Activated CD8-positive, alpha-beta memory T cell treated with anti-CD3 and anti-CD28 coated beads for 24 hours (primary cell): ENCODE results near the gene ZNF814.
"Not testable (repeated sequence)": the region's sequence is repeated elsewhere in the genome, so short reads cannot be mapped to it uniquely, and the experiment has no call there.

ENCODE experiments used
- DNase-seq: peaks from one replicate; pipeline ENCODE4 v3.0.0-alpha.2; 2020

The ZNF814 gene

DNA sequence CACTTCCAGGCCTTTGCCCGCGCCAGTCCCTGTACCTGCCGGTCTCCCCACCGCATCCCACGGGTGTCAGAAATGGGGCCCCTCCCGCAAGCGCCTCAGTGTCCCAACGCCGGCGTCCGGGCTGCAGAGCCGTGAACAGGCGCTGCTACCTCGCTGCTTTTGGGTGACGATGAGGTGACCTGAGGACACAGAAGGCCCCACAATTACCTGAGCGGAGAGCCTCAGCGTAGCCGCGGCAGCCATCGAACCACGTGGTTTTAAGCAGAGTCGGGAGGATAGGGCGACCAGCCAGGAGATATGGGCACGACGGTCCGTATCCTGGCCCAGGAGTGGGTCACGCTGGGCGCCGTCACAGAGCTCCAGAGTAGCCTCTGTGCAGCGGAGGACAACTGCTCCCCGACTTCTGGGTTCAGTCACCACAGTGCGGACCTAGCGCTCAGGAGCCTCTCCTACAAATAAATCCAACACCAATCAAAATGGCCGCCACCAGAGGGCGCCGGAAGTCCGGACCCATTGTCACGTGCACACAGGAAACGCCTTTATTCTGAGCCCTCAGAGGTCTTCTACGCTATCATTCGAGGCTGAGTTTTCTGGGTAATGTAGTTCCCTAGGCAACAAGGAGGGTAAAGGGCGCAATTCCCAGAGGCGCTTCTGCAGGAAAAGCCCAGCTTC, at the start of gene ZNF814:
Gene ZNF814, minus strand, starts transcription at position 478 of the 672 bp plus-strand sequence. Its CDS starts 235 bp downstream, at position 243.
- peak; percentile 91 for DNase-seq

DNA sequence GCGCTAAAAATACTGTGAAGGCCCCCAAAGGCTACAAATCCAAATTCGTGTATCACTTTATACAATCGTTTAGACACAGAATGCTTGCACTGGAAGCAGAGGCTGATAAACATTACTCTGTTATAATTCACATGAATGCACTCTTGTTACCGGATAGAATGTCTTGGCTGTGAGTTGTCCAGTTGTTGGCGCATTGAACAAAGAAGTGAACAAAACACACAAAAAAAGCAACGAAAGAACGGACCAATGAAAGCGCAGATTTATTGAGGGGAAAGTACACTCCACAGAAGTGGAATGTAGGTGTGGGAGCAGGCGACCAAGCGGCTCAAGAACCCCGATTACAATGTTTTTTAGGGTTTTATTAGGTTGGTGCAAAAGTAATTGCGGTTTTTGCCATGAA, 46.9 kb upstream of the ZNF814 start:
- no peak for DNase-seq

DNA sequence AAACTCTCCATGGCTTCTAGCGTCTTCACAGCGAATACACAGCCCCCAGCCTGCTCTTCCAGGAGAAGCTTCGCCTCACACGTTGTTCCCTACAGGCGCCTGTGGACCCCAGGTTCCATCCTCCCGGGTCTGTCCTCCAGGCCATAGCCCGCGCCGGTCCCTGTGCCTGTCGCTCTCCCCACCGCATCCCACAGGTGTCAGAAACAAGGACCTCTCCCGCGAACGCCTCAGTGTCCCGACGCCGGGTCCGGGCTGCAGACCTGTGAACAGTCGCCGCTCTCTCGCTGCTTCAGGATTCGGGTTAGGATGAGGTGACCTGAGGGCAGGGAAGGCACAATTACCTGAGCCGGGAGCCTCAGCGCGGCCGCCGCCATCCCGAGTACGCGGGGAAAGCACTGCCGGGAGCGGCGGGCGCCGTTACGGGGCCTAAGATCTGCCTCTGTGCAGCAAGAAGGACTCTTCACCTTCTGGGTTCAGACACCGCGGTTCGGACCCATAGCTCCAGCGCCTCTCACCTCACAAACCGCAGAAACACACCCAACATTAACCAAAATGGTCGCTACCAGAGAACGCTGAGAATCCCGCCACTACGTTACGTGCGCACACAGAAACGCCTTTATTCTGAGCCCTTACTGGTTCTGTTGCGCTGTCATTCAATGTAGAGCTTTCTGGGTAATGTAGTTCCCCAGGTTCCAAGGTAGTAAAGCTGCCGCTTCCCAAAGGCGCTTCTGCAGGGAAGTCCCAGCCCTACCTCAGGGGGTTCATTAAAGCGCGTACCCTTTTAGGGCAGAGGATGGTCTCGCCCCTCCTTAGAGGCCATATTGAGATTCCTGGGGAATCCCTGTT, 46.2 kb upstream of the ZNF814 start, which contains the start of gene ZNF418:
Gene ZNF418, minus strand, starts transcription at position 583 of the 846 bp plus-strand sequence. CDS start 1,580 bp downstream, outside the sequence.
- DNase-seq, result peak; percentile 62

DNA sequence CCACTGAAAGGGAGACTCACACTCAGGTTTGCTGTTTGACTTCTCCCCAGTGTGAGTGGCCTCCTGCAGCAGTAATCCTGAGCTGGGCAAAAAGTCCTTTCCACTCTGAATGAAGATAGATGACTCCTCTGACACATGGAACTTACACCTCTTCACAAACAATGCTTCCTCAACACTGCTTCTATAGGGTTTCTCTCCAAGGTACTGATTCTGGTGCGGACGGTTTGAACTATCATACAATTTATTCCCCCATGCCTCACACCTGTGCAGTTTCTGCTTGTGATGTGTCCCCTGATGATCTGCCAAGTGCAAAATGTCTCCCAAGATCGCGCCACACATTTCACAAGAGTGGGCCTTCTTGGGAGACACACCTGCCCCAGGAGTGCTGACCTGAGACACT, 38.8 kb upstream of the ZNF814 start:
- no peak for DNase-seq

DNA sequence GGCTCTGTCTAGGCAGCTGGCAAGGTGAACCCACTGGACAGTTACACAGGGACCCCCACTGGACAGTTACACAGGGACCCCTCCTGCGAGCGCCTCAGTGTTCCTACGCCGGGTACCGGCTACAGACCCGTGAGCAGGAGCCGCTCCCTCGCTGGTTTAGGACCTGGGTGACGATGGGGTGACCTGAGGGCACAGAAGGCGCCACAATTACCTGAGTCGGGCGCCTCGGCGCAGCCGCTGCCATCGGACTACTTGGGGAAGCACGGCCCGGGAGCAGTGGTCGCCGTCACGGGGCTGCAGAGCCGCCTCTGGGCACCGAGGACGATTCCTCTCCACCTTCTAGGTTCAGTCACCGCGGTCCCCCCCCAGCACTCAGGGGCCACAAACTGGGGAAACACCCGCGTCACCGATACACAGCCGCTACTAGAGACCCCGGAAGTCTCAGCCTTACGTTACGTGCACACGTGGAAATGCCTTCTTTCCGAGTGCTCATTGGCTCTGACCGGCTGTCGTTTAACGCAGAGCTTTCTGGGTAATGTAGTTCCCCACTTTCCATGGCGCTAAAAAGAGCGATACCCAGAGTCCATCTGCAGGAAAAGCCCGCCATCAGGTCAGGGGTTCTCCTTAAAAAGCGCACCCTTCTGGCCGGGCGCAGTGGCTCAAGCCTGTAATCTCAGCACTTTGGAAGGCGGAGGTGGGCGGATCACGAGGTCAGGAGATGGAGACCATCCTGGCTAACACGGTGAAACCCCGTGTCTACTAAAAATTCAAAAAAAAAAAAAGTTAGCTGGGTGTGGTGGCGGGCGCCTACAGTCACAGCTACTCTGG, 27.5 kb upstream of the ZNF814 start, which contains the start of gene ZNF417:
Gene ZNF417, minus strand, starts transcription at position 425 of the 828 bp plus-strand sequence. Its CDS starts 181 bp downstream, at position 244.
- peak; percentile 89 for DNase-seq

DNA sequence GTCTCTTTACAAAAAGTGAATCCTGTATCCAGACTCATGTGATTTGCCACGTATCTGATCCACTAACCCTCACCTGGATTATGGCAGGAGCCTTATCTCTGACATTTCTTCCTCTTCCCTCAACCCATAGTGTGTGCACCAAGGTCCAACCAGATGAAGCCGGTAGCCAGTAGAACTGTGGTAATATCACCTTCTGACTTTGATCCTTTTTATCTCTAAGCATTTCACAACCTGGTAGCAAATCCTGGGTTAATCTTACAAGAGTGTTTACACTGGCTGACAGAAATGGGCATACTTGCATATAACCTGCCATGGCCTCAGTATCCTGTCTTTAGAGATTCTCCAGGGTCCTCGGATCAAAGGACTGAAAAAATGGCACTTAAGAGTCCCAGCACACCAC, 25.7 kb upstream of the ZNF814 start:
- DNase-seq, result no peak

DNA sequence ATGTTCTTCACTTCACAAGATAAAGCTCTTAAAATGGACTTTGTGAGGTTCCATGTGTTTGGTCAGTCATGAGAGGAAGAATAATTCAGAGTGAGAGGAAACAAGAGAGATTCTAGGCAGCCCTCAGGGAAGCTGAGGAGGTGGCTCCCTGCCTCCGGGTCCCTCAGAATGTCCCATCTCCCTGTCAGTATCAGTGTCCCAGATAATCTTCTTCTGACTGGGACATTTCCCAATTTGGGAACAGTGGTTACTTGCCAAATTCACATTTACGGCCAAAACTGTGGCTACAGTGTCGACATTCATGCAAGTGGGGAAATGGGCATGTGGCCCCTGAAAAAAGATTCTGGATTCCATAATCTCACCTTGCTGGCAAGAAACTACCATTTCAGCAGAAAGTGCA, 18.6 kb upstream of the ZNF814 start:
- DNase-seq, result no peak

DNA sequence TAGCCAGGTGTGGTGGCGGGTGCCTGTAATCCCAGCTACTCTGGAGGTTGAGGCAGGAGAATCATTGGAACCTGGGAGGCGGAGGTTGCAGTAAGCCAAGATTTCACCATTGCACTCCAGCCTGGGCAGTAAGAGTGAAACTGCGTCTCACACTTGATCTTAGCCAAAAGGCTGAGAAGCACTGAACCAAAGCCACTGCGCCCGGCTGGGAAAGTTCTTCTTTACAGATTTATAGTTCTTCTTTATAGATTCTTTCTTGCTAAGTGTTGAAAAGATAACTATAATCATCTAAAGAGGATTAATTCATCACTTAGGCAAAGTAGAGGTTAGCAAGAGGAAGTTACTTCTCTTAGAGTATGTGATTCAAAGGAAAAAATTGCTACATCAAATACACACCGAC, 16.4 kb upstream of the ZNF814 start:
- no peak for DNase-seq

DNA sequence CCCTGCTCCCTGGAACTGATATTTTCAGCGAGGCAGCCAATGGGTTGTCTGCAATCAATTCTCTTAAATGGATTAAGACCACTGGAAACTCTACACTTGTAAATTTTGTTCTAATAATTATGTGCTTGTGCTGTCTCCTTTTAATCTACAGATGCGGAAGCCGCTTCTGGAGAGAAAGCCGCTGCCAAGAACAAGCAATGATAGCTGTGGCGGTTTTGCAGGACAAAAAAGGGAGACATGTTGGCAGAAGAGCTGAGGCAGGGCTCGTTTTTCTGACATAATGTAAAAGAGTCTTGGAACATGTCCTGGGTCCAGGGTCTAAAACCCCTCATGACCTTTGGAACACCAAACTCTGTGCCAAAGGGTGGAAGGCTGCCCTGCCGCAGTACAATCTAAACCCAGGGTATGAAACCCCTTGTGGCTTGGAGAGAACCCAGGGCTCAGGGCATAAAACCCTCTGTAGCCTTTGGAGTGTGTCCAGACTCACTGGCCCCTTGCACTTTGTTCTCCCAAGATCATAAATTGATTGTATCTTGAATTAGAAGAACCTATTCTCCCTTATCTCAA, 14.9 kb upstream of the ZNF814 start:
- DNase-seq, result no peak

DNA sequence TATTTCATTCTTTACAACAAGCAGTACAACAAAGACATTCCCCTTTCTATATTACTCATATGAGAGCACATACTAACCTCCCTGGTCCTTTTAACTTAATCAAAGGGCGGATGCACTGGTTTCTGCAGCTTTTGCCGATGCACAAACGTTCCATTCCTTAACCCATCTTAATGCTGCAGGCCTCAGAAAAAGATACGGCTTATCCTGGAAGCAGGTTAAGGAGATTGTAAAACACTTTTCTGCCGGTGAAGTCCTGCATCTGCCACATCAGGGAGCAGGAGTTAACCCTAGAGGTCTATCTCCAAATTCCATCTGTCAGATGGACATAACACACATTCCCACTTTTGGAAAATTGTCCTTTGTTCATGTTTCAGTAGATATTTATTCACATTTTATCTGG, 11.5 kb upstream of the ZNF814 start:
- no peak for DNase-seq

DNA sequence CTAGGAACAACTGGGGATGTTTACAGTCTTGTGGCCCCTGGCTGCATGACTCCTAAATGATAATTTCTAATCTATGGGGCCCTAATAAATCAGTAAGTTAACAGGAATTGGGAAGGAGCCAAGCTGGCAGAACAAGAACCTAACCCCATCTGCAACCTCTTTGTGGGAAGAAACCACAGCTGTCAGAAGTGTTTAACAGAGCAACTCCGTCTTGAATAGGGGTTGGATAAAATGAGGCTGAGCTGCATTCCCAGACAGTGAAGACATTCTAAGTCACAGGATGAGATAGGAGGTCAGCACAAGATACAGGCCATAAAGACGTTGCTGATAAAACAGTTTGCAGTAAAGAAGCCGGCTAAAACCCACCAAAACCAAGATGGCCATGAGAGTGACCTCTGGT, 1.9 kb upstream of the ZNF814 start:
- DNase-seq, result not testable (repeated sequence)

DNA sequence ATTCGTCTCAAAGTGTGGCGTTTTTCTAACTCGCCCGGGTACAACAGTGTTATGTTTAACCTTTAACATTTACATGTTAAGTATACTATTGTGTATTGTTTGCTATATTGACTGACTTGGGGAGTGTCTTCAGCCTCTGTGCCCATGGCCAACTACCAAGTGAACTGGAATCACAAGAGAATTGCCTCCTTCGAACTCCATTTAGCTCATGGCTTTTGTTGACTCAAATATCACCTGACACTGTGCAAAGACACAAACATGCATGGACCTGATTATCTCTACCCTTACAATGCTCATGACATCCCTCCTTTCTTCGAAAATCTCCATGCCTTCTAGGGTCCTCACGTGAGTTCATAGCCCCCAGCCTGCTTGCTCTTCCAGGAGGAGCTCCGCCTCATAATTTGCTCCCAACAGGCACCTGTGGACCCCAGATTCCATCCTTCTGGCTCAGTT, 704 bp downstream of the ZNF814 start:
- DNase-seq, result no peak

DNA sequence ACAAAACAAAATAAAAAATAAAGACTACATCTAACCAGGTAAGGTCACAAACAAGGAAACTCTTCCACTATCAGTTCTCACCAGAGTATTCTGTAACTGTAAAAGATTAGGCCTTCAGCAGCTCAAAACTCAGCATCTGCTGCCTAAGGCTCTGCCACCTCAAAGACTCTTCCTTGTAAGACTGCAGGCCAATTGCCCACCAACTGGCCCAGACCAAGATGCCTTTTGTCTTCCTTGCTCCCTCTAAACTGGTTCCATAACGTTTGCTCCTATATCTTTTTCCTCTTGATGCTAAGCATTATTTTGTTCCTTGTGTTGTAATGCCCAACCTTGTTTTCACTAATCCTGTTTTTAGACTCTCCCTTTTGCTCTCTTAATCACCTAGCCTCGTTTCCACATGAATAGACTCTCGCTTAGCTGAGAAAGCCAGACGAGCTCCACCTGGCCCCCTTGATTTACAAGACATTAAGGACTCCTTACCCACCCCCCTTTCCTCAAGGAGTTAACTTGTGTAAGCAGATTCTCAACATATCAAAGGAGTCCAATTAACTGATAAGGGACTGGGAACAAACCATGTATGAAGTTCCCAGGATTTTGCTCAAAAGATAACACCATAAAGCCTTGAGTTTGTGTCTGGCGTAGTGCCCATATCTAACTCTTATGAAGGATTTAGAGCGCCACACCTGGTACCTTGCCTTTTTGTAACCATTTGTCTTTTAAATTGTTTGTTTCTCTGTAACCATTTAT, 1.5 kb downstream of the ZNF814 start:
- no peak for DNase-seq

DNA sequence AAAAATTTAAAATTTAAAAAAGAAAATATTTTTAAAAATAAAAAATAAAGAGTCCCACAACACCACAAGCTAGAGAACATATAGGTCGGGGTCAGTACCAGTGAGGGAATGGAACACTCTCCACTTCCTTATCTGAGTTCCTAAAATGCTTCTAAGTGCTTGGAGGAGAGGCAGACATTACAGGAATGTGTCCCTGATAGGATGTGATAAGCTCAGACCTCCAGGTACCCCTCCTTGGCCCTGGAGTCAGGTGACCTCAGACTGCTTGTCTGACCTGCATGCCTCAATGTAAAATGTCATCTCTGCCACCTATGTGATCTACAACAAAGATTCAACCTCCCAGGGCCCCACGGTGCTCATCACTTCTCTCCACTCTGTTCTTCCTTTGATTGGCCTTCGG, 2.8 kb downstream of the ZNF814 start:
- DNase-seq, result no peak

DNA sequence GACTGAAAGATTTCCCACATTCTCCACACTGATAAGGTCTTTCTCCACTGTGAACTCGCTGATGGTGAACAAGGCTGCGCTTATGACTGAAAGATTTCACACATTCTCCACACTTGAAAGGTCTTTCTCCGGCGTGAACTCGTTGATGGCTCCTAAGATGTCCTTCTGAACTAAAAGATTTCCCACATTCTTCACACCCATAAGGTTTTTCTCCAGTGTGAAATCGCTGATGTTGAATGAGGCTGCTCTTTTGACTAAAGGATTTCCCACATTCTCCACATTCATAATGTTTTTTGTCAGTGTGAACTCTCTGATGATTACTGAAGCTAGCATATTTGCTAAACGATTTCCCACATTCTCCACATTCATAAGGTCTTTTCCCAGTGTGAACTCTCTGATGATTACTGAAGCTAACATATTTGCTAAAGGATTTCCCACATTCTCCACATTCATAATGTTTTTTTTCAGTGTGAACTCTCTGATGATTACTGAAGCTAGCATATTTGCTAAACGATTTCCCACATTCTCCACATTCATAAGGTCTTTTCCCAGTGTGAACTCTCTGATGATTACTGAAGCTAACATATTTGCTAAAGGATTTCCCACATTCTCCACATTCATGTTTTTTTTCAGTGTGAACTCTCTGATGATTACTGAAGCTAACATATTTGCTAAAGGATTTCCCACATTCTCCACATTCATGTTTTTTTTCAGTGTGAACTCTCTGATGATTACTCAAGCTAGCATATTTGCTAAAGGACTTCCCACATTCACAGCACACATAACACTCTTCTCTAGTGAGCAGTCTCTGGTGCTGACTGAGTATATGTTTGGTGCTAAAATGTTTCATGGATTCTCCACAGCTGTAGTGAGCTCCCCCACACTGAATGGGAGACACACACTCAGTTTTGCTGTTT, 14.7 kb downstream of the ZNF814 start:
- DNase-seq, result not testable (repeated sequence)

DNA sequence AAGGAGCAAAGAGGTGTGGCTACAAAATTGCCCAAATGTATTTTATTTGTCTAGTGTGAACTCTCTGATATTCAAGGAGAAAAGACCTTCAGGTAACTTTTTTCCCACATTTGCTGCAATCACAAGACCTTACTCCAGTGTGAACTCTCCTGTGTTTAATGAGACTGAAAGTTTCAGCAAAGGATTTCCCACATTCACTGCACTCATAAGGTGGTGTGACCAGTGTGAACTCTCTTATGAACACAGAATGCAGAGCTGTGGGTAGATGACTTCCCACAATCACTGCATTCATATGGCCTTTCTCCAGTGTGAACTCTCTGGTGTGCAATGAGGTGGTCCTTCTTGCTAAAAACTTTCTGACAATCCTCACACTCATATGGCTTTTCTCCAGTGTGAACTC, 16.4 kb downstream of the ZNF814 start:
- no peak for DNase-seq

DNA sequence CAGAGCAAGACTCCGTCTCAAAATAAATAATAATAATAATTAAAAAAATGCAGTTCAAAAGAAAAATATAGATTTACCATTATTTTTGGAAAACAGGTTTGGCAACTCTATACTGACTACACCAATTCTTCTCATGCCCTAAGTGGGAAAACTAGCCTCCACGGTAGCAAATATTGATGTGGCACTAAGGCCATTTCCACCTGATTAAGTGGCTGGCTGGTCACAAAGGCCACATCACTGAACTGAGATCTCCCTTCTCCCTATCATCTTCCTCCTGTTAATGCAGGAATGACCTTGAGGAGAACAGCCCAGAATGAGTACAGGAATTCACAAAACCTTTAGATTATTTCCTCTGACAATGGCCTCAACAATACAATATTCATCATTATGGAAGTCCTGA, 18.6 kb downstream of the ZNF814 start:
- DNase-seq, result no peak

DNA sequence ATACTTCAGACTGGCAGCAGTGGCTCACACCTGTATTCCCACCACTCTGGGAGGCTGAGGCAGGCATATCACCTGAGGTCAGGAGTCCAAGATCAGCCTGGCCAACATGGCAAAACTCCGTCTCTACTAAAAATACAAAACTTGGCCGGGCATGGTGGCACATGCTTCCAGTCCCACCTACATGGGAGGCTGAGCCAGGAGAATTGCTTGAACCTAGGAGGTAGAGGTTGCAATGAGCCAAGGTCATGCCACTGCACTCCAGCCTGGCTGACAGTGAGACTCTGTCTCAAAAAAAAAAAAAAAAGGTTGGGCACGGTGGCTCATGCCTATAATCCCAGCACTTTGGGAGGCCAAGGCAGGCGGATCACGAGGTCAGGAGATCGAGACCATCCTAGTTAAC, 19.2 kb downstream of the ZNF814 start:
- DNase-seq, result not testable (repeated sequence)

DNA sequence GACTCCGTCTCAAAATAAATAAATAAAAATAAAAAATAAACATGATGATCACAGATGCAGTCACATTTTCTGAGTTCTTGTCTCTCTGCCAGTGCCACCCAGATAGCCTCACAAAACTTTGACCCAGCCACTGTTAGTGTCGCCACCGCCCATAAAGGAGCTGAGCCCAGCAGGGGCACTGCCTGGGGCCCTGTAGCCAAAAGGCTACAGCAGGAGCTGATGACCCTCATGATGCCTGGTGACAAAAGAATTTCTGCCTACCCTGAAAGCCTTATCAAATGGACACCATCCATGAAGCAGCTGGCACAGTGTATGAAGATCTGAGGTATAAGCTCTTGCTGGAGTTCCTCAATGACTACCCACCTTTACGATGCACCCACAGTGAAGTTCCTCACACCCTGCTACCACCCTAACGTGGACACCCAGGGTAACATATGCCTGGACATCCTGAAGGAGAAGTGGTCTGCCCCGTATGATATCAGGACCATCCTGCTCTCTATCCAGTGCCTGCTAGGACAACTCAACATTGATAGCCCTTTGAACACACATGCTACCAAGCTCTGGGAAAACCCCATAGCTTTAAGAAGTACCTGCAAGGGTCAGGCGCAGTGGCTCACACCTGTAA, 20.9 kb downstream of the ZNF814 start:
- DNase-seq, result no peak

DNA sequence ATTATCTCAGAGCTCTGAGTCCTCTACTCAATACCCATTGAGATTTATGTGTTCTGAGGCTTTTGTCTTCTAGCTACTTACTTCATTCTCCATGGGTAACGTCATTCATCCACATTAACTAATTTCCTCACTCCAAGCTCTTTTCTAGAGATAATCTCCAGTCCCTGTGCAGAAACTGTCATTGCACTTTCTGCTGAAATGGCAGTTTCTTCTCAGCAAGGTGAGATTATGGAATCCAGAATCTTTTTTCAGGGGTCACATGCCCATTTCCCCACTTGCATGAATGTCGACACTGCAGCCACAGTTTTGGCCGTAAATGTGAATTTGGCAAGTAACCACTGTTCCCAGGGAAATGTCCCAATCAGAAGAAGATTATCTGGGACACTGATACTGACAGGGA, 26.5 kb downstream of the ZNF814 start:
- DNase-seq, result not testable (repeated sequence)
